Measurements from ENCODE around the gene TMEM14A. TPM values are rescaled to one million over a fixed set of nuclear protein-coding genes. Genes with fewer than 3 reads are reported as not detected.

TMEM14A gene
- total RNA-seq, 1 donor from 2014 or later, result 14.6 TPM

GRCh38 chr6:52664186-52664990, 6.5 kb upstream of the TMEM14A start:
- Histone ChIP-seq H3K27ac (peak overlapping the region; percentile 74), H3K4me3 (peak overlapping the region; percentile 65), H3K4me1 (peaks cover 14% of the 10 kb centered on the region), H3K9me3 (no peaks in the 10 kb centered on the region), H3K27me3 (ENCODE audit: low read depth) (no peaks in the 10 kb centered on the region), H3K36me3 (no peaks in the 10 kb centered on the region)
- peak; percentile 91 for DNase-seq
- ATAC-seq, result peak; percentile 97 to 99
- TF ChIP-seq CTCF (IDR thresholded peaks at IDR 0.05), result no peak
- intact Hi-C loops (cut with DNase I), result loop anchor here (5.0 to 10.0 kb wide), 2 partner anchors 252 to 380 kb away; partner anchors contain the start of gene MCM3

- intact Hi-C loops (cut with DNase I), result loop anchor here (5.0 to 10.0 kb wide), 2 partner anchors 253 to 380 kb away; partner anchors contain the start of gene MCM3
- no peak for TF ChIP-seq CTCF (IDR thresholded peaks at IDR 0.05)
- H3K4me1 ChIP-seq, result peaks cover 14% of the 10 kb centered on the region
- DNase-seq (no peak), ATAC-seq (no peak)
- H3K27me3 ChIP-seq (ENCODE audit: low read depth), result no peaks in the 10 kb centered on the region
- peak overlapping the region; percentile 65 for H3K4me3 ChIP-seq
- H3K36me3 ChIP-seq, result no peaks in the 10 kb centered on the region
- H3K27ac ChIP-seq, result no peak overlapping the region
- H3K9me3 ChIP-seq, result no peaks in the 10 kb centered on the region
Observed at GRCh38 chr6:52664991-52665686, 5.8 kb upstream of the TMEM14A start.

GRCh38 chr6:52666071-52666470, 4.8 kb upstream of the TMEM14A start:
- Histone ChIP-seq H3K4me3 (no peak overlapping the region), H3K4me1 (peaks cover 20% of the 10 kb centered on the region), H3K27ac (no peak overlapping the region), H3K27me3 (ENCODE audit: low read depth) (no peaks in the 10 kb centered on the region), H3K9me3 (no peaks in the 10 kb centered on the region), H3K36me3 (no peaks in the 10 kb centered on the region)
- TF ChIP-seq CTCF (IDR thresholded peaks at IDR 0.05), result no peak
- DNase-seq (no peak), ATAC-seq (no peak)
- intact Hi-C loops (cut with DNase I), result loop anchor here (10.0 kb wide), 1 partner anchor 381 kb away; the partner anchor contains the start of gene MCM3

GRCh38 chr6:52666523-52666922, 4.4 kb upstream of the TMEM14A start:
- Histone ChIP-seq H3K27me3 (ENCODE audit: low read depth) (no peaks in the 10 kb centered on the region), H3K4me1 (peaks cover 20% of the 10 kb centered on the region), H3K4me3 (no peak overlapping the region), H3K9me3 (no peaks in the 10 kb centered on the region), H3K27ac (no peak overlapping the region), H3K36me3 (no peaks in the 10 kb centered on the region)
- intact Hi-C loops (cut with DNase I), result loop anchor here (10.0 kb wide), 1 partner anchor 382 kb away; the partner anchor contains the start of gene MCM3
- DNase-seq (no peak), ATAC-seq (no peak)
- no peak for TF ChIP-seq CTCF (IDR thresholded peaks at IDR 0.05)

- Histone ChIP-seq H3K9me3 (no peaks in the 10 kb centered on the region), H3K4me3 (no peak overlapping the region), H3K27me3 (ENCODE audit: low read depth) (no peaks in the 10 kb centered on the region), H3K27ac (no peak overlapping the region), H3K36me3 (no peaks in the 10 kb centered on the region), H3K4me1 (peaks cover 20% of the 10 kb centered on the region)
- DNase-seq (no peak), ATAC-seq (no peak)
- no peak for TF ChIP-seq CTCF (IDR thresholded peaks at IDR 0.05)
- intact Hi-C loops (cut with DNase I), result loop anchor here (10.0 kb wide), 1 partner anchor 383 kb away; the partner anchor contains the start of gene MCM3
Observed at GRCh38 chr6:52667572-52667971, 3.3 kb upstream of the TMEM14A start.

All from lower lobe of right lung (tissue), 2 donors.